ENCODE measurements around the gene NDUFAF5.

DNA sequence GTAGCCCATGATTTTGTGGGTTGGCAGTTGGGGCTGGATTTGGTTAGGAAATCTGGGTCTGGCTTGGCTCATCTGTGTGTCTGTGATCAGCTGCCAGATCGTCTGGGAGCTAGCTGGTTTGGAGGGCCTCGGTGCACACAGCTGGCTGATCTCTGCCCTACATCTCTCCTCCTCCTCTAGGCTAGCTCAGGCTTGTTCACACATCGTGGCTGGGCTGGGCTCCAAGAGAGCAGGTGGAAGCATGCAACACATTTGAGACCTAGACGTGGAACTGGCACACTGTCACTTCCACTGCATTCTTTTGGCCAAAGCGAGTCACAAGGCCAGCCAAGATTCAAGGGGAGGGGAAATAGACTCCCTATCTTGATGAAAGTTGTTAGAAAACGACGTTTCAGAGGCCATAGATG, 15.9 kb downstream of the NDUFAF5 start:
- TF ChIP-seq, protein P1, sequence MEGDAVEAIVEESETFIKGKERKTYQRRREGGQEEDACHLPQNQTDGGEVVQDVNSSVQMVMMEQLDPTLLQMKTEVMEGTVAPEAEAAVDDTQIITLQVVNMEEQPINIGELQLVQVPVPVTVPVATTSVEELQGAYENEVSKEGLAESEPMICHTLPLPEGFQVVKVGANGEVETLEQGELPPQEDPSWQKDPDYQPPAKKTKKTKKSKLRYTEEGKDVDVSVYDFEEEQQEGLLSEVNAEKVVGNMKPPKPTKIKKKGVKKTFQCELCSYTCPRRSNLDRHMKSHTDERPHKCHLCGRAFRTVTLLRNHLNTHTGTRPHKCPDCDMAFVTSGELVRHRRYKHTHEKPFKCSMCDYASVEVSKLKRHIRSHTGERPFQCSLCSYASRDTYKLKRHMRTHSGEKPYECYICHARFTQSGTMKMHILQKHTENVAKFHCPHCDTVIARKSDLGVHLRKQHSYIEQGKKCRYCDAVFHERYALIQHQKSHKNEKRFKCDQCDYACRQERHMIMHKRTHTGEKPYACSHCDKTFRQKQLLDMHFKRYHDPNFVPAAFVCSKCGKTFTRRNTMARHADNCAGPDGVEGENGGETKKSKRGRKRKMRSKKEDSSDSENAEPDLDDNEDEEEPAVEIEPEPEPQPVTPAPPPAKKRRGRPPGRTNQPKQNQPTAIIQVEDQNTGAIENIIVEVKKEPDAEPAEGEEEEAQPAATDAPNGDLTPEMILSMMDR (IDR thresholded peaks at IDR 0.05): no peak
- no peak for TF ChIP-seq POLR2A (IDR thresholded peaks at IDR 0.05)

Data from esophagus squamous epithelium (tissue), 4 donors.